A549 (cell line): ENCODE data around the gene CDKN1C.

Experiments
- BHLHE40 ChIP-seq: IDR thresholded peaks from 2 replicates; pipeline ENCODE4 v1.6.1; 2012; ENCODE audit warnings: low read depth, low read length, inconsistent platforms
- HMGXB4 ChIP-seq: fragments of 250-450 bp; sonication (Bioruptor Pico); IDR thresholded peaks from 2 replicates; pipeline ENCODE4 v1.5.0; 2021; ENCODE audit warnings: mild to moderate bottlenecking, moderate library complexity, borderline replicate concordance
- TF ChIP-seq, protein P1 (sequence below): IDR thresholded peaks from 2 replicates; pipeline ENCODE4 v1.6.1; 2012
- TF ChIP-seq, protein P2 (sequence below): fragments of >200 bp; sonication (Bioruptor Twin); formaldehyde crosslinking; IDR thresholded peaks from 3 replicates; pipeline ENCODE4 v1.5.1; 2016
- TF ChIP-seq, protein P3 (sequence below): IDR thresholded peaks from 2 replicates; pipeline ENCODE4 v1.6.1; 2012

DNA sequence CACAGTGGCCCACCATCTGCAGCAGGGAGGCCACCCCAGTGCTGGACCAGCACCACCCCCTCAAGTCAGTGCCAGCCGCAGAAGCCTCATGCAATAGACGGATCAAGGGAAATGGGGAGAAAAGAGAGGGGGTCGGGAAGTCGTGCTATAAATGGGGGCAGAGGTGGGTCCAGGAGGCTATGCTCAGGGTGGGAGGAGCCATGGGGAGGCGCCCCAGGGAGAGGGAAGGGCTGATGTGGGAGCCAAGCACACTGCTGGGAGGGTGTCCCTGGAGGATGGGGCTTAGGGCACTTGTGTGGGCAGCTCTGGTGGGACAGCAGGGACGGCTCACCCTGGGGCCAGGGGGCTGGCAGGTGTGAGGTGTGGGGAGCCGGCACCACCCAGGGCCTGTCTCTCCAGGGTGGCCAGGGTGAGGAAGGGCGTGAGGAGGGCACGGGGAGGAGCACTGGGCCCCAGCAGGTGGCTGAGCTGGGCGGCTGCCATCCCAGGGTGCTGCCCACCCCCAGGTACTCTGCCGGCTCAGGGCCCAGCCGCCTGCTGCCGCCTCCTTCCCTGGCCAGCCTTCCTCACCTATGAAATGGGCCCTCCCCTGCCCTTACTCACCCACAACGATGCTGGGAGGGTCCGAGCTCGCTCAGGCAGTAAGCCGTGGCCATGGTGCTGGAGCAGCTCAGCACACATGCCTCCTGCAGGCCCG lies 25.7 kb upstream of the CDKN1C start:
- TF ChIP-seq BHLHE40 (no peak), HMGXB4 (CRISPR knock-in tag) (no peak)
- TF ChIP-seq, protein P1, sequence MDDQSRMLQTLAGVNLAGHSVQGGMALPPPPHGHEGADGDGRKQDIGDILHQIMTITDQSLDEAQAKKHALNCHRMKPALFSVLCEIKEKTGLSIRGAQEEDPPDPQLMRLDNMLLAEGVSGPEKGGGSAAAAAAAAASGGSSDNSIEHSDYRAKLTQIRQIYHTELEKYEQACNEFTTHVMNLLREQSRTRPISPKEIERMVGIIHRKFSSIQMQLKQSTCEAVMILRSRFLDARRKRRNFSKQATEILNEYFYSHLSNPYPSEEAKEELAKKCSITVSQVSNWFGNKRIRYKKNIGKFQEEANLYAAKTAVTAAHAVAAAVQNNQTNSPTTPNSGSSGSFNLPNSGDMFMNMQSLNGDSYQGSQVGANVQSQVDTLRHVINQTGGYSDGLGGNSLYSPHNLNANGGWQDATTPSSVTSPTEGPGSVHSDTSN, result no peak
- TF ChIP-seq, protein P2, sequence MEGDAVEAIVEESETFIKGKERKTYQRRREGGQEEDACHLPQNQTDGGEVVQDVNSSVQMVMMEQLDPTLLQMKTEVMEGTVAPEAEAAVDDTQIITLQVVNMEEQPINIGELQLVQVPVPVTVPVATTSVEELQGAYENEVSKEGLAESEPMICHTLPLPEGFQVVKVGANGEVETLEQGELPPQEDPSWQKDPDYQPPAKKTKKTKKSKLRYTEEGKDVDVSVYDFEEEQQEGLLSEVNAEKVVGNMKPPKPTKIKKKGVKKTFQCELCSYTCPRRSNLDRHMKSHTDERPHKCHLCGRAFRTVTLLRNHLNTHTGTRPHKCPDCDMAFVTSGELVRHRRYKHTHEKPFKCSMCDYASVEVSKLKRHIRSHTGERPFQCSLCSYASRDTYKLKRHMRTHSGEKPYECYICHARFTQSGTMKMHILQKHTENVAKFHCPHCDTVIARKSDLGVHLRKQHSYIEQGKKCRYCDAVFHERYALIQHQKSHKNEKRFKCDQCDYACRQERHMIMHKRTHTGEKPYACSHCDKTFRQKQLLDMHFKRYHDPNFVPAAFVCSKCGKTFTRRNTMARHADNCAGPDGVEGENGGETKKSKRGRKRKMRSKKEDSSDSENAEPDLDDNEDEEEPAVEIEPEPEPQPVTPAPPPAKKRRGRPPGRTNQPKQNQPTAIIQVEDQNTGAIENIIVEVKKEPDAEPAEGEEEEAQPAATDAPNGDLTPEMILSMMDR, result no peak
- TF ChIP-seq, protein P3, sequence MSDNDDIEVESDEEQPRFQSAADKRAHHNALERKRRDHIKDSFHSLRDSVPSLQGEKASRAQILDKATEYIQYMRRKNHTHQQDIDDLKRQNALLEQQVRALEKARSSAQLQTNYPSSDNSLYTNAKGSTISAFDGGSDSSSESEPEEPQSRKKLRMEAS, result no peak
